ENCODE measurements around the gene C1orf115.
"Not testable (repeated sequence)": the region's sequence is repeated elsewhere in the genome, so short reads cannot be mapped to it uniquely, and the experiment has no call there.

C1orf115 gene

DNA sequence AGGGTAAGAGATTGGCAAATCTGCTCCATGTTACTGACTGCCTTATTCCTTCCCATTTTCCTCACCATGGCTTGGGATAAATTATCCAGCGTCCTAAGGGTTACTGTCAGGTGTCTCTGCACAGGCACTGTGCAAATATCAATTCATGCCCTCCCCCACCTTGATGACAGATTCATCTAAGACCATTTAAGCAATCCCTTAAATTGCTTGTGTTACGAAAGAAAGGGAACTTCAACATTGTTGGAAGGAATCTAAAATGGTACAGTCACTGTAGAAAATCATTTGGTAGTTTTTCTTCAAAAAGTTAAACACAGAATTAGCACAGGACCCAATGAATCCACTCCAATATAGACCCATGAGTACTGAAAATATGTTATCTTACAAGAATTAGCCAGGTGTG, 40.3 kb downstream of the C1orf115 start:
- DNase-seq, result no peak

DNA sequence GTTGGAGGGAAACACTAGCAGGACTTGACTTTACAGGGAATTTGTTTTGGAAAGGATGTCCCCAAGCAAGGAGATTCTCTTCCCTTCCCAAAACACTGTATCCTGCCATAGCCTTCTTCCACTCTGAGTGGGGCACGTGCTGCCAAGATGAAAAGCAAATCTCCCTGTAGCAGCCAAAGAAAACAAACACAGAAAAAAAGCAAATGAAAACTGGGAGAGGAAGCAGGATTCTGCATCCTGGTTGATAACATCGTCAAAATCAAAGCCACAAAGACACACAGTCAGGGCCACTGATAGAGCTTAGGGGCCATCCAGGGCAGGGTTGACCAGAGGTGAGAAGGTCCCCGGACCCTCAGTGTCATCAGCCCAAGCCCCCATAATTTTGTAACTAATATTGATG, 42.0 kb downstream of the C1orf115 start:
- DNase-seq, result no peak

DNA sequence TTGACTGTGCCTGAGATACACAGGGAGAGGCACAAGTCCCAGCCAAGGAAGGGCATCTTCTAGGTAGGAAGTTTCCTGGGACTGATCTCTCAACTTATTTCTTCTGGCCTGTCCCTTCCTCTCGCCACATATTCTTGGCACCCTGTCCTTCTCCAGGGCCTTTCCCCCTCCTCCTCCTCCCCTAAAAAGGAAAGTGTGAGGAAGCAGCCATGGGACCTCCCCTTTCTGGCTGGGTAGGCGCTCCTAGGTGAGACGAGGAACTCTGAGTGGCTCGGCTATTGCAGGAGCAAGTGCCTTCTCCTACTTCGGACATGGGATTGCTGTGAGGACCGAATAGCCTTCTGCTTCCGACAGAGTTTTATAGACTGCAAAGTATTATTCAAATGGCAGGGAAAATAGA, 42.5 kb downstream of the C1orf115 start:
- no peak for DNase-seq

DNA sequence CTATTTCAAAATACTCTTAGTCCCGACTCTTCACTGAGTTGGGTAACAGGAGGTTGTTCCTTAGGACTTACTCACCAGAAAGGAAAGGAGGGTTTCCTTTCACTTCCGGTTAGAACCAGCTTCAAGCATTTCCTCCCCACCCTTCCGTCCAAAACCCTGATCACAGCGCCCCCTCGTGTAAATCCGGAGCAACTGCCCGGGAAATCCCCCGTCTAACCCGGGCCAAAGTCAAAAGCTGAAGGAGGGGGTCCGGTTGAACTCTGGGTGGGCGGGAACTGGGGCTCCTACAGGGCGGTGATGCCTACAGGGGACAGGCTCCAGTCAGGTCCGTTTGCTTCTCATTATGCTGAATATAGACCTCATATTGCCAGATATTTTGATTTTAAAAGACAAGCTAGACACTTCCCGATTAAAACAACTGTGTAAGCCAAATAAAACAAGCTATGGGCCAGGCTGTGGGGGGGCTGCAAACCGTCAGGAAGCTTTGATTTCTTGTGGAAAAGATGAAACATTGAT, 43.0 kb downstream of the C1orf115 start:
- peak; percentile 84 for DNase-seq

DNA sequence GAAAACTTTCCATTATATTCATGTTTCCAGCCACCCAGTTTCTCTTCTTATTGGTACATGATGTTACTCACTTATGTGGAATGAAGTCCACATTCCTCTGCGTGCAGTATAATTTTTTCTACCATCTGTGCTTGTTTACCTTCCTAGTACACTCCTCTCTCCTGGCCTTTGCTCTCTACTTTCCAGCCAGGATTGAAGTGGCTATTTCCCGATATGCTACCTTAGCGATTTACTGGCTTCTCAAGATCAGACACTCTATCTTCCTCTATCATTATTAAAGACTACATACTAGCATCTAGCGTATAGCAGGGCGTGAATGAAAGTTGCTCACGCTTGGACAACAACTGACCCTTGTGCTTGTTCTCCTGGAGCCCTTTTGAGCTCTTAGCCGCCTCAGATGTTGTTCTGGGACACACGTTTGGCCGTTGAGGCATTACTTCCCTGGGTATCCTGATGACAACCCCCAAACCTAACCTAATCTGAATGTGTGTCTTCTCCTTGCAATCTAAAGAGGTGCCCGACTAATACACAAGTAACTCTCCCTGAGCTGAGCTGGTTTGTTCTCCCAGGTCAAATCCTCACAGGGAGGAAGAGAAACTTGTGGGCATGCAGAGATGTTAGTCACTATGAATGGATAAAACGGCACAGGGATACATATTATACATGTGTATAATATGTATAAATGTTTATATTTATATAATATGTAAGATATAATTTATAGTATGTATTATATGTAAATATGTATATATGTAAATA, 44.6 kb downstream of the C1orf115 start:
- DNase-seq, result no peak

DNA sequence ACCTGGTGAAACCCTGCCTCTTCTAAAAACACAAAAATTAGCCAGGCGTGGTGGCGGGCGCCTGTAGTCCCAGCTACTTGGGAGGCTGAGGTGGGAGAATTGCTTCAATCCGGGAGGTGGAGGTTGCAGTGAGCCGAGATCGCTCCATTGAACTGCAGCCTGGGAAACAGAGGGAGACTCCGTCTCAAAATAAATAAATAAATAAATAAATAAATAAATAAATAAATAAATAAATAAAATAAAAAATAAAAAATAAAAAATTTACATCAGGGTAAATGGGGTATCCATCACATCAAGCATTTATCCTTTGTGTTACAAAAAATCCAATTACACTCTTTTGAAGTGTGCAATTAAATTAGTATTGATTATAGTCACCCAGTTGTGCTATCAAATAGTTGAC, 46.1 kb downstream of the C1orf115 start:
- not testable (repeated sequence) for DNase-seq

DNA sequence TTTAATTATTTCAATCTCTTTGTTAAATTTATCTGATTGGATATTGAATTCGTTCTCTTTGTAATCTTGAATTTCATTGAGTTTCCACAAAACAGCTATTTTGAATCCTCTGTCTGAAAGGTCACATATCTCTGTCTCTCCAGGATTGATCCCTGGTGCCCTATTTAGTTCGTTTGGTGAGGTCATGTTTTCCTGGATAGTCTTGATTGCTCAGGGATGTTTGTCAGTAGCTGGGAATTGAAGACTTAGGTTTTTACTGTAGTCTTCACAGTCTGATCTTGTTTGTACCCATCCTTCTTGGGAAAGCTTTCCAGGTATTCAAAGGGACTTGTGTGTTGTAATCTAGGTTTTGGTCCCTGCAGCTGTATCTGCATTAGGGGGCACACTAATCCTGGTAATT, 51.2 kb downstream of the C1orf115 start:
- no peak for DNase-seq

DNA sequence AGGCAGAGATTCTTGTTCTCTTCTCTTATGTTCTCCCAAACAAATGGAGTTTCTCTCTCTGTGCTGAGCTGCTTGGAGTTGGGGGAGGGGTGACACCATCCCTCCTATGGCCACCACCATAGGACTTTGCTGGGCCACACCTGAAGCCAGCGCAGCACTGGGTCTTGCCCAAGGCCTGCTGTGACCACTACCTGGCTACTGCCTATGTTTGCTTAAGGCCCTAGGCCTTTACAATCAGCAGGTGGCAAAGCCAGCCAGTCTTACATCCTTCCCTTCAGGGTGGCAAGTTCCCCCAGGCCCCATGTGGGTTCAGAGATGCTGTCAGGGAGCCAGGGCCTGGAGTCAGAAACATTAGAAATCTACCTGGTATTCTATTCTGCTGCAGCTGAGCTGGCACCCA, 51.7 kb downstream of the C1orf115 start:
- no peak for DNase-seq

DNA sequence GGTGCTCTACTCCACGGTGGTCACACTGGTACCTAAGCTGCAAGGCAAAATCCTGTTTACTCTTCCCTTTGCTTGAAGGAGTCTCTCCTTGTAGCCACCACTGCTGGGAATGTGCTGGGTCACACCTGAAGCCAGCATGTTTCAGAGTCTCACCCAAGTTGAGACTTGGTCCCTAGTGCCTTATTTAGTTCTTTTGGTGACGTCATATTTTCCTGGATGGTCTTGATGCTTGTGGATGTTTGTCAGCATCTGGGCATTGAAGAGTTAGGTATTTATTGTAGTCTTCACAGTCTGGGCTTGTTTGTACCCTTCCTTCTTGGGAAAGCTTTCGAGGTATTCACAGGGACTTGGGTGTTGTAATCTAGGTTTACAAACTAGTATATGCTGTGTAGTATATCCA, 52.4 kb downstream of the C1orf115 start:
- DNase-seq, result no peak

DNA sequence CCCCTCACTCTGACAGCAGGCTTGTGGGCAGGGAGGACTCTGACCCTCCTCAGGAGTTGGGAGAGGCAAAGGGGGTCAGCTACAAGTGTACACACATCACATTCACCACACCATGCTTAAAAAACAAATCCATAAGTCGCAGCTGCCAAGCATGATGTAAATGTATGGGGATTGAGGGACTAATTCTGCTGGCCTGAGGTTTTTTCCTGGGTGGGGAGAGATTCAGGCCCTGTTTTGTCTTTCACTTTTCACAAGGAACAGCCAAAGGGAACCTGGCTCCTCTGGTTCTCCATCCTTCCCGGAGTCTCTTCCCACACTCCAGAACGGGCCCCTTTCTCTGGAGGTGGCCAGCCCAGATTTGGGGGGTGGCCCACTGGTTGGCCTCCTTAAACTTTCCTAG, 56.7 kb downstream of the C1orf115 start:
- no peak for DNase-seq

DNA sequence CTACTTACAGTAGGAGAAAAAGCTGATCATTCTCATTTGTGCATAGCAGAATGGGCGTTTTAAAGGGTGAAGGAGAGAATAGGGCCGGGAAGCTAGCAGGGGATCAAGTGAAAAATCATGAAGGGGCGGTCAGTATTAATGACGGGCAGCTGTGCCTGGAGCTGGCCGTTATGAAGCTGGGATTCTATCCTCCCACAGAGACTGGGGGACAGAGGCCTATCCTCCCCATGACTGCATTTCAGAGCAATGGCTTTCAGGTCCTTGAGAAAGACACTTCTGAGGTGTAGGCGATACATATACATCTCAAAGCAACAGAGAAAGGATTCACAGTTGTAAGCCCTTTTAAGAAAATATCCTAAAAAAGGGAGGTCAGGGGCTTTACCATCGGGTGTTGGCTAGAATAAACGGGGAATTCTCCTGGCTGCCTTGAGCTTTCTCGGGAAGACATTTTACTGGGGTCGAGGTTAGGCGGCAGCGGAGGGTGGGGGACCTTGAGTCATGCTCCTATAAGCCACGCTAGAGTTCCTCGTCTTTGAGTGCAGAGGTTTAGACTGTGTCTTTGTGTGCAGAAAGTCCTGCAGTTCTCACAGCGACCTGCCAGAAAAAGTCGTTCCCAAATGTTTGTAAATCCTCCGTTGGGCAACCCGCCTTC, 57.4 kb downstream of the C1orf115 start:
- DNase-seq, result no peak

DNA sequence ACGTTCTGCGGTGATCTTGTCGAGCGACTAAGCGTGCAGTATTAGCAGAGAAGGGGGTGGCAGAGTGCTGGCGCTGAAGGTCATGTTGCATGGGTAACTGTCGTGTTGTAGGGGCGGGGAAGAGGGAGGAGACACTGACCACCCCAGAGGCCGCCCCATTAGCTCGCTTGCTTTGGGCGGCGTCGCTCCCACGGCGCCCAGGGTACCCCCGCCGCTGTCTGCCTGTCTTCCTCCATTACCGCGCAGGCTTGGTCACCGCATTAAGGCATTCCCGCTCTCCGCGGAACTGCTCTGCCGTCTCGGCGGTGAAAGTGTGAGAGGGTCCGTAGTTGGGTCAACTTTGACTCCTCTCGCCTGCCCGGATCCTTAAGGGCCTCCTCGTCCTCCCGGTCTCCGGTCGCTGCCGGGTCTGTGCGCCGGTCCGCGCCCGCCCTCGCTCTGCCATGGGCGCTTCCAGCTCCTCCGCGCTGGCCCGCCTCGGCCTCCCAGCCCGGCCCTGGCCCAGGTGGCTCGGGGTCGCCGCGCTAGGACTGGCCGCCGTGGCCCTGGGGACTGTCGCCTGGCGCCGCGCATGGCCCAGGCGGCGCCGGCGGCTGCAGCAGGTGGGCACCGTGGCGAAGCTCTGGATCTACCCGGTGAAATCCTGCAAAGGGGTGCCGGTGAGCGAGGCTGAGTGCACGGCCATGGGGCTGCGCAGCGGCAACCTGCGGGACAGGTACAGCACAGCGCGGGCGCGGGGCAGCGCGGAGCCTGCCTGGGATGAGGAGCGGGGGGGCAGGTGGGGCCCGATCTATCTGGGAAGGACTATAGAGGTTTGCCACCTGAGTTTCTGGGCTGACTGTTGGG, 58.1 kb downstream of the C1orf115 start, which contains the start of gene MTARC2:
MTARC2 (plus strand) TSS at position 234 of the 846 bp plus-strand sequence; CDS start at position 444, 210 bp downstream.
- no peak for DNase-seq
